K562 (cell line): Measurements from ENCODE around the gene PTGR2. TPM values are rescaled to one million over a fixed set of nuclear protein-coding genes. Genes with fewer than 3 reads are reported as not detected.

Source experiments
- ATAC-seq: fragments of 200-7000 bp; cut with Tn5 transposase; 3 replicates; pipeline ENCODE4 v1.9.1; 2020; ENCODE audit warnings: moderate library complexity
- BruUV-seq: library from RNA; stranded (reverse); fragments of 400-500 nt; replicated peaks from 2 replicates; lab custom pipeline; 2021; lab: Mats Ljungman, UMichigan
- CTCF ChIA-PET: fragments of 300-600 bp; formaldehyde crosslinking; extraction: SDS; loops from one replicate; lab custom pipeline; 2021; ENCODE audit warnings: low intra/inter-chr PET ratio; lab: Yijun Ruan, JAX
- POLR2A ChIA-PET: fragments of 300-600, 350-650 bp; sonication (Branson Sonifier 250); formaldehyde crosslinking; extraction: SDS; loops from one replicate; lab custom pipeline; 2021; ENCODE audit warnings: antibody characterized with exemption, inconsistent platforms; lab: Yijun Ruan, JAX
- DNase-seq, 4 experiments: peaks; one replicate each; pipeline versions ENCODE4 v3.0.0 to v3.0.0-alpha.2; 2011 to 2018; ENCODE audit warnings: low spot score in 3 of 4, mixed read lengths in 3 of 4; ENCODE audit errors: extremely low read depth in 1 of 4
- FAIRE-seq: peaks from 2 replicates; lab custom pipeline; 2011; peaks lifted over from hg19 to GRCh38; lab: Jason Lieb, UNC
- H2AFZ ChIP-seq: 2 replicates; pipeline ENCODE4 v1.6.0; 2011; ENCODE audit warnings: low read depth, low read length, control low read depth, inconsistent platforms
- H3K27ac ChIP-seq: fragments of 200-600 bp; 3 replicates; pipeline ENCODE4 v1.8.0; 2011; ENCODE audit warnings: low read depth, mild to moderate bottlenecking, control low read depth, inconsistent platforms, low read length, moderate library complexity, mixed read lengths; ENCODE audit errors: extremely low read depth
- H3K27me3 ChIP-seq, 2 experiments: fragments of 300-600 bp in 1 of 2; 2 replicates in 1 of 2; 3 replicates in 1 of 2; pipeline versions ENCODE4 v1.6.0 to v1.8.0; 2011; ENCODE audit warnings: inconsistent platforms in 2 of 2, low read length in 2 of 2, mild to moderate bottlenecking in 1 of 2, mixed read lengths in 1 of 2, moderate library complexity in 1 of 2; ENCODE audit not compliant: control insufficient read depth in 2 of 2, insufficient read depth in 2 of 2
- H3K36me3 ChIP-seq: fragments of 300-600 bp; 3 replicates; pipeline ENCODE4 v1.8.0; 2011; ENCODE audit warnings: mild to moderate bottlenecking, low read length, inconsistent platforms; ENCODE audit not compliant: control insufficient read depth, insufficient read depth
- H3K4me1 ChIP-seq, 2 experiments: fragments of 200-600 bp in 1 of 2; replicated peaks in 1 of 2; 2 replicates in 1 of 2; 3 replicates in 1 of 2; pipeline versions ENCODE4 v1.5.1 to v1.8.0; 2011; ENCODE audit warnings: inconsistent platforms in 2 of 2, low read length in 2 of 2, mild to moderate bottlenecking in 1 of 2, mixed read lengths in 1 of 2, moderate library complexity in 1 of 2; ENCODE audit not compliant: control insufficient read depth in 2 of 2, insufficient read depth in 2 of 2
- H3K4me2 ChIP-seq: 2 replicates; pipeline ENCODE4 v1.6.1; 2011; ENCODE audit warnings: low read length, control low read depth, inconsistent platforms, mixed read lengths; ENCODE audit not compliant: insufficient read depth
- H3K4me3 ChIP-seq: fragments of 200-600 bp; sonication (generic), shearing (Covaris generic); 2 replicates; pipeline ENCODE4 v1.5.1; 2016; ENCODE audit warnings: control low read depth, inconsistent platforms
- H3K79me2 ChIP-seq: fragments of 200-600 bp; 3 replicates; pipeline ENCODE4 v1.8.0; 2011; ENCODE audit warnings: low read length, inconsistent platforms; ENCODE audit not compliant: control insufficient read depth, insufficient read depth
- H3K9ac ChIP-seq, 2 experiments: 2 replicates each; pipeline versions ENCODE4 v1.6.0 to v1.6.1; 2011; ENCODE audit warnings: low read depth in 2 of 2, low read length in 2 of 2, control low read depth in 1 of 2, inconsistent platforms in 1 of 2, mild to moderate bottlenecking in 1 of 2, mixed read lengths in 1 of 2; ENCODE audit not compliant: insufficient read depth in 1 of 2
- H3K9me1 ChIP-seq: one replicate; pipeline ENCODE4 v1.6.0; 2011; ENCODE audit warnings: inconsistent platforms, mild to moderate bottlenecking, low read length, moderate library complexity; ENCODE audit not compliant: control insufficient read depth, insufficient read depth
- H3K9me3 ChIP-seq: replicated peaks from 2 replicates; pipeline ENCODE4 v1.5.1; 2011; ENCODE audit warnings: low read depth, low read length, inconsistent platforms; ENCODE audit not compliant: control insufficient read depth, insufficient read depth
- H4K20me1 ChIP-seq: replicated peaks from 2 replicates; pipeline ENCODE4 v1.6.1; 2011; ENCODE audit warnings: low read length, inconsistent platforms, mixed read lengths; ENCODE audit not compliant: control insufficient read depth, insufficient read depth
- KDM1A ChIP-seq, 2 experiments: fragments of 450-650 bp; IDR thresholded peaks; 2 replicates each; pipeline ENCODE4 v1.6.1; 2016; ENCODE audit warnings: mild to moderate bottlenecking in 2 of 2
- MAZ ChIP-seq, 2 experiments: fragments of 450-650 bp in 1 of 2; sonication (generic) in 1 of 2; formaldehyde crosslinking; IDR thresholded peaks in 1 of 2; conservative IDR thresholded peaks in 1 of 2; 2 replicates each; pipeline versions ENCODE4 v1.4.0 to v1.5.0; 2020; ENCODE audit warnings: mild to moderate bottlenecking in 1 of 2, missing genetic modification reagents in 1 of 2
- ZFP1 ChIP-seq: fragments of 450-650 bp; formaldehyde crosslinking; IDR thresholded peaks from 2 replicates; pipeline ENCODE4 v1.4.0; 2020; ENCODE audit warnings: mild to moderate bottlenecking, mixed read lengths
- ZFX ChIP-seq: sonication (generic); formaldehyde crosslinking; IDR thresholded peaks from 2 replicates; pipeline ENCODE4 v1.8.0; 2022; ENCODE audit warnings: mild to moderate bottlenecking, missing genetic modification reagents, moderate library complexity
- WGBS: fragments of 100-300 bp; shearing (Covaris generic); methylation state at CpG from one replicate; pipeline ENCODE4 v1.1.6; 2016; ENCODE audit warnings: low coverage, mixed read lengths; ENCODE audit not compliant: insufficient coverage; ENCODE audit errors: missing lambda C conversion rate; 5-methylcytosine and 5-hydroxymethylcytosine counted together
- in situ Hi-C: fragments of 300-500 bp; cut with MboI; formaldehyde crosslinking; loops from 4 replicates; pipeline ENCODE4 v1.15.0; 2018; ENCODE audit warnings: inconsistent platforms, mixed read lengths
- intact Hi-C: fragments of 100-400 bp; cut with micrococcal nuclease; formaldehyde crosslinking; loops from 2 replicates; pipeline ENCODE4 v1.14.2; 2022
- polyA plus RNA-seq, 8 experiments: library from polyadenylated mRNA; depleted of rRNA in 4 of 8; stranded (reverse) in 5 of 8; unstranded in 3 of 8; fragments of >200 nt; fragmentation: Nextera tagmentation in 2 of 8; fragmentation: Illumina TruSeq in 1 of 8; extraction: Ambion mirVana in 2 of 8; extraction: Trizol in 1 of 8; gene quantifications; 2 replicates each; pipeline versions ENCODE4 v1.2.1 to v1.2.3, GENCODE V29; 2011 to 2014; ENCODE audit warnings: inconsistent platforms in 1 of 8, missing spikeins in 1 of 8
- total RNA-seq, 7 experiments: library from RNA; depleted of rRNA in 6 of 7; stranded (reverse); fragments of >200 nt in 6 of 7; fragmentation: Illumina TruSeq in 2 of 7; extraction: Trizol in 2 of 7; gene quantifications; 2 replicates each; pipeline versions ENCODE4 v1.2.1 to v1.2.3, GENCODE V29; 2011 to 2021; ENCODE audit warnings: low replicate concordance in 1 of 7
- TF ChIP-seq, protein P1 (sequence below): sonication (generic); formaldehyde crosslinking; IDR thresholded peaks from 2 replicates; pipeline ENCODE4 v1.8.0; 2022; ENCODE audit warnings: mild to moderate bottlenecking, missing genetic modification reagents
- TF ChIP-seq, protein P2 (sequence below): fragments of 200-800 bp; sonication (Bioruptor generic); IDR thresholded peaks from 2 replicates; pipeline ENCODE4 v1.6.1; 2017; ENCODE audit warnings: missing genetic modification characterization, missing compliant biosample characterization

The PTGR2 gene
- total and polyA plus RNA-seq, 9 of the 15 experiments (the other 6 are each of a cell fraction or from before 2014, with no cell fraction given) = 7.4 to 23.0 (median 13.0) TPM

- TF ChIP-seq ZFX (CRISPR knock-in tag) (peak; percentile 92), ZFP1 (CRISPR knock-in tag) (no peak)
These were observed at the start of gene PTGR2 (continued) for GRCh38 chr14:73851567-73852382.

DNA sequence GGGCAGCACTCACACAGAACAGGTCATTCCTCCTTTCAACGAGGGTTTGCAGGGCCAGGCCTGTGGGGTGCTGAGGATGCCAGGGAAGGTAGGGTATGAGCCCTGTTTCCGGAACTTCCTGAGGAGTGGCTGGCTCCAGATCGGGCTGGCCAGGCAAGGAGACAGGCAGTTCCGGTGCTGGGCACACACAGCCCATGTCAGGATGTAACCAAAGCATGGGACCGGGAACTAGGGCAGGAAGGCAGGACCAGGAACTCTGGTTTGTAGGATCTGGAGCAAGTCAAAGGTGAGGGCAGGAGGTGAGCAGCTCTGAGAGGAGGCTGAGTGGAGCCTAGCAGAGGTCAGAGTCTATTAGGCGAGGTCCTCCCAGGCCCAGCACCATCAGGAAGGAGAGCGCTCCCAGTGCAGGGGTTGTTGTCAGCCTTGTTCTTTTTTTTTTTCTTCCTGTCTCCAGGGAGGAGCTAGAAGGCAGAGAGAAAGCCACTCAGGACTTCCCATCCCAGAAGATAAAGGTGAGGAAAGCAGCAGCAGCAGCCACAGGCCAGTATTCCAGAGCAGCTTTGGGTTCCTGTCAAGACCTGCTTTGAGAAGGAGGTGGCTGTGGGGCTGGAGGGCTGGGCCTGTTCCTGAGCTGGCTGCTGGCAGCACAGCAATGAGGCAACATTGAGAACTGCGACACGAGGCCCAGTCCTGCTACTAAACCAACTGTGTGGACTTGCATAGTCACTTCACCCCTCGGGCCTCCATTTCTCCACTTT lies 49.0 kb upstream of the PTGR2 start:
- CTCF ChIA-PET = no interaction called here

More for the DNA sequence above, 49.0 kb upstream of the PTGR2 start:
- Histone ChIP-seq H3K79me2 (no peaks in the 10 kb centered on the region), H3K4me2 (no peak overlapping the region), H3K4me1 (no peaks in the 10 kb centered on the region; a peak in 1 of 5 replicates), H3K27me3 (no peaks in the 10 kb centered on the region), H3K9me1 (no peaks in the 10 kb centered on the region), H3K4me3 (no peak overlapping the region), H3K9me3 (no peaks in the 10 kb centered on the region), H4K20me1 (no peaks in the 10 kb centered on the region), H2AFZ (peak overlapping the region; percentile 51), H3K27ac (no peak overlapping the region), H3K9ac (peak overlapping the region in 1 of 2 experiments; percentile 64; a peak in 2 of 4 replicates), H3K36me3 (no peaks in the 10 kb centered on the region)
- DNase-seq = no peak
- POLR2A ChIA-PET = interaction anchor here (0.7 kb wide), 1 partner anchor 42 kb away, joined by 3 read pairs; a partner anchor contains a TSS
- peak; percentile 50; the same call in 2 of the 3 replicates for ATAC-seq
- intact Hi-C loops = no loop called here
- TF ChIP-seq, protein P1, sequence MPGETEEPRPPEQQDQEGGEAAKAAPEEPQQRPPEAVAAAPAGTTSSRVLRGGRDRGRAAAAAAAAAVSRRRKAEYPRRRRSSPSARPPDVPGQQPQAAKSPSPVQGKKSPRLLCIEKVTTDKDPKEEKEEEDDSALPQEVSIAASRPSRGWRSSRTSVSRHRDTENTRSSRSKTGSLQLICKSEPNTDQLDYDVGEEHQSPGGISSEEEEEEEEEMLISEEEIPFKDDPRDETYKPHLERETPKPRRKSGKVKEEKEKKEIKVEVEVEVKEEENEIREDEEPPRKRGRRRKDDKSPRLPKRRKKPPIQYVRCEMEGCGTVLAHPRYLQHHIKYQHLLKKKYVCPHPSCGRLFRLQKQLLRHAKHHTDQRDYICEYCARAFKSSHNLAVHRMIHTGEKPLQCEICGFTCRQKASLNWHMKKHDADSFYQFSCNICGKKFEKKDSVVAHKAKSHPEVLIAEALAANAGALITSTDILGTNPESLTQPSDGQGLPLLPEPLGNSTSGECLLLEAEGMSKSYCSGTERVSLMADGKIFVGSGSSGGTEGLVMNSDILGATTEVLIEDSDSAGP = no peak
- no peak for TF ChIP-seq KDM1A (IDR thresholded peaks at IDR 0.05)
- TF ChIP-seq MAZ (CRISPR knock-in tag; conservative IDR thresholded peaks at IDR 0.05 in 1 of 2, IDR thresholded peaks at IDR 0.05 in 1 of 2) = no peak
- TF ChIP-seq, protein P2, sequence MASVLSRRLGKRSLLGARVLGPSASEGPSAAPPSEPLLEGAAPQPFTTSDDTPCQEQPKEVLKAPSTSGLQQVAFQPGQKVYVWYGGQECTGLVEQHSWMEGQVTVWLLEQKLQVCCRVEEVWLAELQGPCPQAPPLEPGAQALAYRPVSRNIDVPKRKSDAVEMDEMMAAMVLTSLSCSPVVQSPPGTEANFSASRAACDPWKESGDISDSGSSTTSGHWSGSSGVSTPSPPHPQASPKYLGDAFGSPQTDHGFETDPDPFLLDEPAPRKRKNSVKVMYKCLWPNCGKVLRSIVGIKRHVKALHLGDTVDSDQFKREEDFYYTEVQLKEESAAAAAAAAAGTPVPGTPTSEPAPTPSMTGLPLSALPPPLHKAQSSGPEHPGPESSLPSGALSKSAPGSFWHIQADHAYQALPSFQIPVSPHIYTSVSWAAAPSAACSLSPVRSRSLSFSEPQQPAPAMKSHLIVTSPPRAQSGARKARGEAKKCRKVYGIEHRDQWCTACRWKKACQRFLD (CRISPR knock-in tag) = no peak
- no TSS peak for BruUV-seq
- in situ Hi-C loops = no loop called here
- FAIRE-seq = no peak
- 53% methylated on average over 9 of the region's 10 CpGs for WGBS
